ENCODE data around the gene CAMTA1. TPM values are rescaled to one million over a fixed set of nuclear protein-coding genes. Genes with fewer than 3 reads are reported as not detected.
A peak's percentile ranks its signal among the peaks of the same experiment; 100 is the strongest.

CAMTA1 gene
- total and polyA plus RNA-seq, 2 experiments from 2014 or later: 213 to 341 TPM

GRCh38 chr1:7086106-7086505, 300.9 kb downstream of the CAMTA1 start:
- no peaks in the 10 kb centered on the region for H3K27me3 ChIP-seq
- no peaks in the 10 kb centered on the region for H3K36me3 ChIP-seq
- no peak for TF ChIP-seq CTCF (IDR thresholded peaks at IDR 0.05; ENCODE audit: low read depth, low read length)
- no peak overlapping the region for H3K27ac ChIP-seq
- H3K9me3 ChIP-seq (ENCODE audit: low read depth): no peaks in the 10 kb centered on the region
- peaks cover 4% of the 10 kb centered on the region for H3K4me1 ChIP-seq (ENCODE audit: low read depth)
- H3K4me3 ChIP-seq: no peak overlapping the region
- no peak for DNase-seq (ENCODE audit: low read depth in 1 of 2, low spot score in 1 of 2)

DNA sequence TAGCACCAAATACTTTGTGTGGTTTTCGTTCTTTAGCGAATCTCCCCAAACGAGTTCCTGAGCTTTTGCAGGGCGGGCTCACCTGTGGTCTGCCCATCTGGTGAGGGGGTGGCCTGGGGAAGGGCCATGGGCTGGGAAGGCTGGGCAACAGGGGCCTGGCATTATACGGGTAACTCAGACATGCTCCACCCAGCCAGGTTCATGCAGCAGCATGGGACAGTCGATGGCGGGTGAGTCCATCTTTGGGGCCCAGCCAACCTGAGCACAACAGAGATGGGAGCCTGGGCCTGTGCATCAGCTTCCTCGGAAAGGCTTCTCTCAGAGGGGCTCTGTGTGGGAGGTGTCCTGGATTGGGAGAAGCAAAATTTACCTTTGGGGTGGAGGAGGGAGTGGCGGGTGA, 302.6 kb downstream of the CAMTA1 start:
- Histone ChIP-seq H3K27ac (no peak overlapping the region), H3K4me1 (ENCODE audit: low read depth) (peaks cover 15% of the 10 kb centered on the region), H3K4me3 (no peak overlapping the region), H3K27me3 (no peaks in the 10 kb centered on the region), H3K36me3 (no peaks in the 10 kb centered on the region), H3K9me3 (ENCODE audit: low read depth) (no peaks in the 10 kb centered on the region)
- no peak for DNase-seq (ENCODE audit: low read depth in 1 of 2, low spot score in 1 of 2)
- no peak for TF ChIP-seq CTCF (IDR thresholded peaks at IDR 0.05; ENCODE audit: low read depth, low read length)

GRCh38 chr1:7089497-7089896, 304.2 kb downstream of the CAMTA1 start:
- H3K27me3 ChIP-seq: no peaks in the 10 kb centered on the region
- no peaks in the 10 kb centered on the region for H3K9me3 ChIP-seq (ENCODE audit: low read depth)
- H3K4me3 ChIP-seq: no peak overlapping the region
- no peak for DNase-seq (ENCODE audit: low read depth in 1 of 2, low spot score in 1 of 2)
- no peaks in the 10 kb centered on the region for H3K36me3 ChIP-seq
- H3K4me1 ChIP-seq (ENCODE audit: low read depth): peaks cover 29% of the 10 kb centered on the region
- no peak for TF ChIP-seq CTCF (IDR thresholded peaks at IDR 0.05; ENCODE audit: low read depth, low read length)
- H3K27ac ChIP-seq: no peak overlapping the region

DNA sequence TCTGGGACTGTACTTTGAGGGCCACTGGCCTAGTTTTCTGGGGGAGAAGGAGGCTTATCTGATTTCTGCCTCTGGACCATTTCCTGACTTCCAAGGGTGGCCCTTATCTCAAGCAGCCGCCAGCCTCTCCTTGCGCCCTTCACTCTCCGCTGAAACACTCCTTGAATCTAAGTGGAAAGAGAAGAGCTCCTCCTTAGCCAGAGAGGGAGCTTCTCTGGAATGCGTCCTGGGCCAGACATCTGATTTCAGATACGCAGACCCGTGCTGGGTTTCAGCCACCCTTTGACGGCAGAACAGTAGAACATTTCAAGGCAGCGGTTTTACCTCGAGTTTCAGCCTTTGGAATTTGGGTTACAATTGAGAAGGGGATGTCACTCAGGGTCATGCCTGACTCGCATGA, 308.0 kb downstream of the CAMTA1 start:
- no peaks in the 10 kb centered on the region for H3K36me3 ChIP-seq
- no peak for TF ChIP-seq CTCF (IDR thresholded peaks at IDR 0.05; ENCODE audit: low read depth, low read length)
- H3K4me1 ChIP-seq (ENCODE audit: low read depth): peaks cover 30% of the 10 kb centered on the region
- no peak overlapping the region for H3K4me3 ChIP-seq
- H3K27me3 ChIP-seq: peaks cover 17% of the 10 kb centered on the region
- no peak overlapping the region for H3K27ac ChIP-seq
- peak in 1 of 2 donors; percentile 50 for DNase-seq (ENCODE audit: low read depth in 1 of 2, low spot score in 1 of 2)
- H3K9me3 ChIP-seq (ENCODE audit: low read depth): no peaks in the 10 kb centered on the region

DNA sequence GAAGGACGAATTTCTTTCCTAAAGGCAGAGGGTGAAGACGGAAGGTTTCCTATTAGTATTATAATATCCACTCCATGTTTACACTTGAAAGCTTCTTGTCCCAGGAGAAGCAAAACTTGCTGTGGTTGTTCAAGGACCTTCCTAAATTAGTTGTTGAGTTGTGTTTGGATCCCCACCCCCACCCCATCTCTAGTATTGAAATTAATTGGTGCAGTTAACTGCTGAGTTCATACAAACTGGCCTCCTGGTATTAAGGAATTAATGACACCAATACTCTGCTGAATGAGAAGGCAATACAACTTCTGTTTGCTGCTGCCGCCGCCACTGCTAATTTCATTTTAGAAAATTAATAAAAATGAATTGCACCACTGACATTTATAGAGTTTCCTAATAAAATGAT, 308.8 kb downstream of the CAMTA1 start:
- DNase-seq (ENCODE audit: low read depth in 1 of 2, low spot score in 1 of 2): no peak
- H3K4me3 ChIP-seq: no peak overlapping the region
- H3K27me3 ChIP-seq: peaks cover 17% of the 10 kb centered on the region
- no peaks in the 10 kb centered on the region for H3K36me3 ChIP-seq
- H3K9me3 ChIP-seq (ENCODE audit: low read depth): no peaks in the 10 kb centered on the region
- TF ChIP-seq CTCF (IDR thresholded peaks at IDR 0.05; ENCODE audit: low read depth, low read length): no peak
- H3K27ac ChIP-seq: no peak overlapping the region
- peaks cover 30% of the 10 kb centered on the region for H3K4me1 ChIP-seq (ENCODE audit: low read depth)

DNA sequence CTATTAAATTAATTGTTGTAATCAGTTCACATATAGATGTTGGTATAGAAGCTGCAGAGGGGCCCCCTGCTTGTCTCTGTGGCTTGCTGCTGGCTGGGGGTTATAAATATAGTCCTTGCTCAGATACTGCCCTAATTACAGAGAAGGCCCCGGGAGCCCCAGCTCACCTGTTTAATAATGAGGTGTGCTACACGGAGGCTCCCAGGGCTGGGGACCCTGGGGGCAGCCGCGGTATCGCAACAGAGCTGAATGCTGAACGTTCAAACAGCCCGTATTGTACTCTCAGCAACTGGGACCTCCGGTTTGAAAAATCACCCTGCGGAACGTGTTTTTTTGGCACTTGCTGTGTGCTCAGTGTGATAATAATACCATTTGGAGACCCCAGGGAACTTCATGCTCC, 309.3 kb downstream of the CAMTA1 start:
- Histone ChIP-seq H3K36me3 (no peaks in the 10 kb centered on the region), H3K27me3 (peaks cover 17% of the 10 kb centered on the region), H3K27ac (no peak overlapping the region), H3K9me3 (ENCODE audit: low read depth) (no peaks in the 10 kb centered on the region), H3K4me1 (ENCODE audit: low read depth) (peaks cover 30% of the 10 kb centered on the region), H3K4me3 (no peak overlapping the region)
- TF ChIP-seq CTCF (IDR thresholded peaks at IDR 0.05; ENCODE audit: low read depth, low read length): no peak
- DNase-seq (ENCODE audit: low read depth in 1 of 2, low spot score in 1 of 2): no peak

Measured in cardiac muscle cell (in vitro differentiated cells and primary cell).